Transverse colon (tissue), 4 donors: ENCODE results near the gene ST8SIA5. TPM values are rescaled to one million over a fixed set of nuclear protein-coding genes. Genes with fewer than 3 reads are reported as not detected.

ENCODE experiments used
- DNase-seq: peaks from one replicate; pipeline ENCODE4 v3.0.0-alpha.2; 2019
- H3K27ac ChIP-seq, 4 donors: fragments of 200-600 bp; sonication (generic); 2 replicates each; pipeline ENCODE4 v1.5.1; 2016 to 2018; ENCODE audit warnings: inconsistent platforms in 4 of 4
- H3K27me3 ChIP-seq: fragments of 200-600 bp; sonication (generic); 2 replicates; pipeline ENCODE4 v1.5.1; 2017; ENCODE audit warnings: inconsistent platforms
- H3K36me3 ChIP-seq, 4 donors: fragments of 200-600 bp; sonication (generic); 2 replicates each; pipeline ENCODE4 v1.5.1; 2017 to 2019; ENCODE audit warnings: inconsistent platforms in 4 of 4
- H3K4me1 ChIP-seq, 4 donors: fragments of 200-600 bp; sonication (generic); 2 replicates each; pipeline ENCODE4 v1.5.1; 2017 to 2020; ENCODE audit warnings: inconsistent platforms in 4 of 4
- H3K4me3 ChIP-seq, 4 donors: fragments of 200-600 bp; sonication (generic); 1 replicate in 1 of 4; 2 replicates in 3 of 4; pipeline versions ENCODE4 v1.5.1 to v1.6.1; 2017 to 2019; ENCODE audit warnings: inconsistent platforms in 4 of 4
- H3K9me3 ChIP-seq, 2 donors: fragments of 200-600 bp; sonication (generic); 2 replicates each; pipeline ENCODE4 v1.5.1; 2017 to 2019; ENCODE audit warnings: inconsistent platforms in 2 of 2
- EP300 ChIP-seq: sonication (generic); formaldehyde crosslinking; IDR thresholded peaks from one replicate; pipeline ENCODE4 v1.6.1; 2017; ENCODE audit warnings: antibody characterized with exemption, low read depth
- POLR2A ChIP-seq: fragments of 450-650 bp; IDR thresholded peaks from one replicate; pipeline ENCODE4 v1.6.1; 2016; ENCODE audit warnings: antibody characterized with exemption, mild to moderate bottlenecking, moderate library complexity
- POLR2AphosphoS5 ChIP-seq, 3 donors: sonication (generic); formaldehyde crosslinking; IDR thresholded peaks; one replicate each; pipeline ENCODE4 v1.6.1; 2016; ENCODE audit warnings: antibody characterized with exemption in 3 of 3
- WGBS, 2 donors: methylation state at CpG; one replicate each; pipeline ENCODE4 v1.1.5; 2018; ENCODE audit warnings: low coverage in 1 of 2; 5-methylcytosine and 5-hydroxymethylcytosine counted together
- in situ Hi-C, 4 donors: fragments of 200-750 bp; cut with MboI; loops; one replicate each; pipeline versions ENCODE4 v1.15.0 to v1.15.1; 2017; ENCODE audit warnings: low sequenced_read_pairs in 3 of 4, low pct_ligation_motif_present in 1 of 4, low pct_unique_long_range_greater_than_20kb in 1 of 4
- intact Hi-C: fragments of 100-400 bp; cut with DNase I; formaldehyde crosslinking; loops from one replicate; pipeline ENCODE4 v1.15.1; 2023; ENCODE audit warnings: low total_unique reads
- total RNA-seq, 4 donors: library from RNA; depleted of rRNA; stranded (reverse); fragments of >200 nt; gene quantifications; one replicate each; pipeline ENCODE4 v1.1.0, GENCODE V29; 2016
- TF ChIP-seq, protein P1 (sequence below), 5 experiments: fragments of 200-600 bp in 3 of 5; fragments of 450-650 bp in 2 of 5; sonication (generic) in 3 of 5; IDR thresholded peaks; 1 replicate in 2 of 5; 2 replicates in 3 of 5; pipeline ENCODE4 v1.5.1; 2016 to 2017; ENCODE audit warnings: antibody characterized with exemption in 5 of 5, inconsistent platforms in 3 of 5, mild to moderate bottlenecking in 2 of 5, moderate library complexity in 1 of 5

The ST8SIA5 gene
- total RNA-seq, 4 donors from 2014 or later = 0.41 TPM; not detected in 3

DNA sequence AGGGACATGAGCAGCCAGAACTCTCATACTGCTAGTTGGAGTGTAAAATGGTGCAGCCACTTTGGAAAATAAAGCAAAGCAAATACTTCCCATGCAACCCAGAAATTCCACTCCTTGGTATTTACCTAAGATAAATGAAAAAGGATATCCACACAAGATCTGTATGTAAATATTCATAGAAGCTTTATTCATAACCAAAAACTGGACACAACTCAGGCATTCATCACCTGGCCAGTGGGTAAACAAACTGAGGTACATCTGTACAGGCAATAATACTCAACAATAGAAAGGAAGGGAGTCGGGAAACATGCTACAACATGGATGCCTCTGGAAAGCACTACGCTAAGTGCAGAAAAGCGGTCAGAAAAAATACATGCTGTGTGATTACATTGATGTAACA lies 97.4 kb downstream of the ST8SIA5 start:
- no peak overlapping the region for H3K4me3 ChIP-seq
- no peaks in the 10 kb centered on the region for H3K9me3 ChIP-seq
- no peak overlapping the region for H3K27ac ChIP-seq
- no peaks in the 10 kb centered on the region for H3K4me1 ChIP-seq
- in situ Hi-C loops (loop anchor here (5.0 to 25.0 kb wide), 7 partner anchors 97 to 515 kb away; no protein-coding TSS in a partner anchor), intact Hi-C loops (loop anchor here (2.0 to 5.0 kb wide), 2 partner anchors 377 to 487 kb away; no protein-coding TSS in a partner anchor)
- WGBS, 2 donors = 68 to 82% methylated on average over 3 of the region's 3 CpGs
- no peak for DNase-seq
- no peaks in the 10 kb centered on the region for H3K27me3 ChIP-seq
- no peaks in the 10 kb centered on the region for H3K36me3 ChIP-seq
- TF ChIP-seq, protein P1, sequence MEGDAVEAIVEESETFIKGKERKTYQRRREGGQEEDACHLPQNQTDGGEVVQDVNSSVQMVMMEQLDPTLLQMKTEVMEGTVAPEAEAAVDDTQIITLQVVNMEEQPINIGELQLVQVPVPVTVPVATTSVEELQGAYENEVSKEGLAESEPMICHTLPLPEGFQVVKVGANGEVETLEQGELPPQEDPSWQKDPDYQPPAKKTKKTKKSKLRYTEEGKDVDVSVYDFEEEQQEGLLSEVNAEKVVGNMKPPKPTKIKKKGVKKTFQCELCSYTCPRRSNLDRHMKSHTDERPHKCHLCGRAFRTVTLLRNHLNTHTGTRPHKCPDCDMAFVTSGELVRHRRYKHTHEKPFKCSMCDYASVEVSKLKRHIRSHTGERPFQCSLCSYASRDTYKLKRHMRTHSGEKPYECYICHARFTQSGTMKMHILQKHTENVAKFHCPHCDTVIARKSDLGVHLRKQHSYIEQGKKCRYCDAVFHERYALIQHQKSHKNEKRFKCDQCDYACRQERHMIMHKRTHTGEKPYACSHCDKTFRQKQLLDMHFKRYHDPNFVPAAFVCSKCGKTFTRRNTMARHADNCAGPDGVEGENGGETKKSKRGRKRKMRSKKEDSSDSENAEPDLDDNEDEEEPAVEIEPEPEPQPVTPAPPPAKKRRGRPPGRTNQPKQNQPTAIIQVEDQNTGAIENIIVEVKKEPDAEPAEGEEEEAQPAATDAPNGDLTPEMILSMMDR (IDR thresholded peaks at IDR 0.05) = no peak
- no peak for TF ChIP-seq EP300
- TF ChIP-seq POLR2A = no peak
- no peak for TF ChIP-seq POLR2AphosphoS5 (IDR thresholded peaks at IDR 0.05)

- no peaks in the 10 kb centered on the region for H3K36me3 ChIP-seq
- H3K9me3 ChIP-seq = no peaks in the 10 kb centered on the region
- intact Hi-C loops = loop anchor here (5.0 kb wide), 1 partner anchor 375 kb away; no protein-coding TSS in a partner anchor
- 74% methylated on average over 25 of the region's 25 CpGs; no CpG with 5 or more reads in 1 of the 2 donors for WGBS, 2 donors
- in situ Hi-C loops = loop anchor here (5.0 to 25.0 kb wide), 7 partner anchors 95 to 513 kb away; no protein-coding TSS in a partner anchor
- no peak for DNase-seq
- H3K4me1 ChIP-seq = no peaks in the 10 kb centered on the region
- TF ChIP-seq POLR2A (no peak), EP300 (no peak)
- H3K27ac ChIP-seq = no peak within 1 kb of the TSS
- H3K4me3 ChIP-seq = no peak within 1 kb of the TSS
- H3K27me3 ChIP-seq = no peaks in the 10 kb centered on the region
Measured at GRCh38 chr18:46657115-46657955, 99.5 kb downstream of the ST8SIA5 start, which contains the start of gene LOXHD1. TSS of gene LOXHD1 (minus strand) at chr18:46657220. CDS start at chr18:46657033, 187 bp downstream.

DNA sequence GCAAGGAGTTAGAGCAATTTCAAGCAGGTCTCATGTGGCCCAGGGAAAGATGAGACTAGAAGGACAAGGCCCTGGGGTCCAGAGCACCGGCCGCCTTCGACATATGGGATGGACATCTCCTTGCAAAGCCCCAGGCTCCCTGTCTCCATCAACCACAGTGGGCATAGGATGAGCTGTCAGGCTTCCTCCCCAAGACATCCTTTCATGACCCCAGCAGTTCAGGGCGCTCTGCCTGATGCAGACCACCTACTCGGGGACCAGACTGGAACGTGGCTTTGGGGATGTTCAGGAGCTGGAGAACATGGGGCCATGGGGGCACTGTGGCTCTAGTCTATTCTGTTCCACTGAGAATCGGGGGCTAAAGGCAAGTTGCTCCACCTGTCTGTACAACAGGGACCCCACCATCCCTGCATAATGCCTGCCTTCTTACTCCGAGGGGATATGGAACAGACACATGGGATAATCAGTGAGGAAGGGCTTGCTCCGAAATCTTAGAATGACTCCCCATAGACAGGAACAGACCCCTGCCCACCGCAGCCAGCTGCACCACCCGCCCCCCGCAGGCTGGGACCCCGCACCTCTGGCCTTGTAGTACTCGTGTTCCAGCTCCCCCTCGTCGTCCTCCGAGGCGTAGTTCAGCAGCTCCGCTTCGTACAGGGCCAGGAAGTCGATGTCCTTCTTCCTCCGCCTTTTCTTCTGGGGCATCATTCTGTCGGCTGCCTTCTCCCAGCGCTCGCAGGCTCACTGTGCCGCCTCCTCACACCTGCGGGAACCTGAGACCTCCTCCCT lies 100.3 kb downstream of the ST8SIA5 start:
- no peak overlapping the region for H3K27ac ChIP-seq

DNA sequence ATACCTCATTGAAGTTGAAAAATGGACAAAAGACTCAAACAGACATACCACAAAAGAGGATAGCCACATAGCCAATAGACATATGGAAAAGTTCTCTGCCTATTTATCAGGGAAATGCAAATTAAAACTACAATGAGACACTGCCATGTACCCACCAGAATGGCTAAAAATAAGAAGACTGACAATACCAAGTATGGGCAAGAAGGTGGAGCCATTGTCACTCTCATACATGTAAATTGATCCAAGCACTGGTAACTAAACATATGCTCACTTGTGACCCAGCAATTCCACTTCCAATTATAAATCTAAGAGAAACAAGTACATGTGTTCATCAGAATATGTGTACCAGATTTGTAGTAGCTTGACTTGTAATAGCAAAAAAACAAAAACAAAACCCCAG lies 104.5 kb downstream of the ST8SIA5 start:
- Histone ChIP-seq H3K4me3 (no peak overlapping the region), H3K27me3 (no peaks in the 10 kb centered on the region), H3K9me3 (no peaks in the 10 kb centered on the region), H3K4me1 (no peaks in the 10 kb centered on the region), H3K27ac (no peak overlapping the region), H3K36me3 (no peaks in the 10 kb centered on the region)
- TF ChIP-seq POLR2AphosphoS5 (IDR thresholded peaks at IDR 0.05) (no peak), POLR2A (no peak), EP300 (no peak)
- TF ChIP-seq, protein P1 (IDR thresholded peaks at IDR 0.05) = no peak
- intact Hi-C loops (no loop called here), in situ Hi-C loops (loop anchor here (10.0 to 25.0 kb wide), 6 partner anchors 90 to 508 kb away; no protein-coding TSS in a partner anchor)
- no peak for DNase-seq

More for the DNA sequence above, 100.3 kb downstream of the ST8SIA5 start:
- WGBS, 2 donors = 80 to 85% methylated on average over 6 to 27 of the region's 27 CpGs
- TF ChIP-seq POLR2AphosphoS5 (IDR thresholded peaks at IDR 0.05) = no peak
- TF ChIP-seq POLR2A = no peak
- TF ChIP-seq EP300 = no peak
- TF ChIP-seq, protein P1 (IDR thresholded peaks at IDR 0.05) = no peak
- no peak for DNase-seq
- Histone ChIP-seq H3K4me1 (no peaks in the 10 kb centered on the region), H3K4me3 (no peak overlapping the region), H3K9me3 (no peaks in the 10 kb centered on the region), H3K27me3 (no peaks in the 10 kb centered on the region), H3K36me3 (no peaks in the 10 kb centered on the region)
- intact Hi-C loops (loop anchor here (5.0 kb wide), 1 partner anchor 374 kb away; no protein-coding TSS in a partner anchor), in situ Hi-C loops (loop anchor here (5.0 to 25.0 kb wide), 7 partner anchors 94 to 512 kb away; no protein-coding TSS in a partner anchor)
